Activated CD4-positive, CD25-positive, alpha-beta regulatory T cell (primary cell): Measurements from ENCODE around the gene FRMD8.

ENCODE experiments used
- DNase-seq, 4 experiments: peaks; one replicate each; lab custom pipeline; 2025; lab: John Stamatoyannopoulos, UW

The FRMD8 gene

GRCh38 chr11:65425105-65425970 is 38.9 kb downstream of the FRMD8 start:
- peak; percentile 46 to 74 (median 66) for DNase-seq

DNA sequence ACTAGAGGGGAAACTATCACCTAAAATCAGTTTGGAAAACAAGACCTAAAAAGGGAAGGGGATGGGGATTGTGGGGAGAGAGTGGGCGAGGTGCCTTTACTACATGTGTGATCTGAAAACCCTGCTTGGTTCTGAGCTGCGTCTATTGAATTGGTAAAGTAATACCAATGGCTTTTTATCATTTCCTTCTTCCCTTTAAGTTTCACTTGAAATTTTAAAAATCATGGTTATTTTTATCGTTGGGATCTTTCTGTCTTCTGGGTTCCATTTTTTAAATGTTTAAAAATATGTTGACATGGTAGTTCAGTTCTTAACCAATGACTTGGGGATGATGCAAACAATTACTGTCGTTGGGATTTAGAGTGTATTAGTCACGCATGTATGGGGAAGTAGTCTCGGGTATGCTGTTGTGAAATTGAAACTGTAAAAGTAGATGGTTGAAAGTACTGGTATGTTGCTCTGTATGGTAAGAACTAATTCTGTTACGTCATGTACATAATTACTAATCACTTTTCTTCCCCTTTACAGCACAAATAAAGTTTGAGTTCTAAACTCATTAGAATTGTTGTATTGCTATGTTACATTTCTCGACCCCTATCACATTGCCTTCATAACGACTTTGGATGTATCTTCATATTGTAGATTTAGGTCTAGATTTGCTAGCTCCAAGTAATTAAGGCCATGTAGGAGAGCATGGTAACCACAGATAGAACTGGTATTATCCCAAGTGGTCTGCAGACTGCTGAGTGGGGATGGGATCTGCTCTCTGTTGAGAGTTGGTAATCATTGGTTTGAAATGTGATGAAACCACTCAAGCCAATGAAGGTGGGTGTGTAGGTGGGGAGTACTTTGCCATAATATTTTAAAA is 39.8 kb downstream of the FRMD8 start:
- DNase-seq, result no peak

GRCh38 chr11:65426839-65427690 is 40.6 kb downstream of the FRMD8 start:
- no peak for DNase-seq

DNA sequence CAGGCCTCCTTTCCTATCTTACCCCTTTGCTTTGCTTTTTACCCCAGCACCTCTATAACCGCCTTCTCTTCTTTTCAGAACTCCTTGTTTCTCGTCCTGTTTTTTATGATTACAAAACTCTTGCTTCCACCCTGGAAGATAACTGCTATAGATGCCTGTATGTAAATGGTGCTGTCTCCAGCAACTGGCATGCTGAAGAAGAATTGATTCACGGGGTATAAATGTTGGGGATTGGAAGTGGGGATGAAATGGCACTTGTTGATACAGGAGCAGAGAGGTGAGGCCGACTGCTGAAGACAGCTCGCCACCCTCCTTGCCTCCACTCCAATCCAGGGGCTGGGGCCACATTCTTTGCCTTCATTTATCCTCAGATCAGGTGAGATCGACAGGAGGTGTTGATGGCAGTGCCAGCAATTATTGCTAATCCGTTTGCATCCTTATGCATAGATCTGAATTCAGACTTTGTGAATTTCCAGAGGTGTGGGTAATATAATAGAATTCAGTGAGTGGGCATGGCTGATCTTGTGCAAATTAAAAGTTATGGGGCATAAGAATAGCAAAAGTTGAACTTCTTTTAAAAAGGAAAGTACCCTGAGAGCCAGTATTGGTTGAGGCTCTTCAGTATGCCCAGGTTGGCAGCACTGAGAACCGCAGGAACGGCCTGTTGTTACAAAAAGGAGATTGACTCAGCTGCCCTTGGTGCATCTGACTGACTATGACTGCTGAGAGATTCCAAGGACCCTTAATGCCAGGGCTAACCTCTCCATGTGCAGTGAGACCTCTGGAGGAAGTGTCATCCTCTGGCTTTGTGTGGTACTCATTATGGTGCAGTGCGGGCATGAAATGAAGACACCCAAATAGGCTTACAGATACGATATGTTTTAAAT is 41.5 kb downstream of the FRMD8 start:
- no peak for DNase-seq

GRCh38 chr11:65428578-65429067 is 42.2 kb downstream of the FRMD8 start:
- DNase-seq, result no peak

GRCh38 chr11:65429068-65429681 is 42.7 kb downstream of the FRMD8 start:
- no peak for DNase-seq

DNA sequence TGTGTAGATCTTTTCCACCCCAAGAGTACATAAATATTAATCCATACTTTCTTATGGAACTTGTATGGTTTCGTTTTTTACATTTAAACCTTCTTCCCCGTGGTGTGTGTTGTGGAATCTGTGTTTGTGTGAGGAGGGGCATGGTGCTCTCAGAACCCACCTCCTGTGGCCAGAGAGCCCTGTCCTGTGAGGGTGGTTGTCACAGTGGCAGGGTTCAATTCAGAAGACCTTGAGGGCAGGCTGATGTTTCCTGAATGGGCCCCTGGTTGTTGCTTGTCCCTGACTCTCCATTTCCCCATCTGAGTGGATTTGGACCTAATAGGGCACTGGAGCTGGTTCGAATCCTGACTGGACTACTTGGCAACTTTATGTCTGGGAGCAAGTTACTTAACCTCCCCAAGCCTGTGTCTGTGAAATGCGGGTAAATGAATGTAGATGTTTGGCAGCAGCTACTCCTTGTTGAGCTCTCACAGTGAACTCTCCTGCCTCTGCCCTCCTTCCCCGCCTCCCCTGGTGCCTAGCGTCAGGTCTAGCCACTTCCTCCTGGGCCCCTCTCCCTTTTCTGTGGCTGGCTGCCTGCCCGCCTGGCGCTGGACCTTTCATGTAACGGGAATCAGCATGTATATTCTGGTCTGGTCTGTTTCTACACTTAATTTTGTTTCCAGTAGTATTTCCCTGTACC is 43.4 kb downstream of the FRMD8 start:
- DNase-seq, result no peak

GRCh38 chr11:65430406-65431217 is 44.2 kb downstream of the FRMD8 start:
- DNase-seq, result no peak

- DNase-seq, result no peak
Measured at GRCh38 chr11:65431451-65432099, 45.1 kb downstream of the FRMD8 start.

- DNase-seq, result no peak
Measured at GRCh38 chr11:65432100-65432650, 45.7 kb downstream of the FRMD8 start.

DNA sequence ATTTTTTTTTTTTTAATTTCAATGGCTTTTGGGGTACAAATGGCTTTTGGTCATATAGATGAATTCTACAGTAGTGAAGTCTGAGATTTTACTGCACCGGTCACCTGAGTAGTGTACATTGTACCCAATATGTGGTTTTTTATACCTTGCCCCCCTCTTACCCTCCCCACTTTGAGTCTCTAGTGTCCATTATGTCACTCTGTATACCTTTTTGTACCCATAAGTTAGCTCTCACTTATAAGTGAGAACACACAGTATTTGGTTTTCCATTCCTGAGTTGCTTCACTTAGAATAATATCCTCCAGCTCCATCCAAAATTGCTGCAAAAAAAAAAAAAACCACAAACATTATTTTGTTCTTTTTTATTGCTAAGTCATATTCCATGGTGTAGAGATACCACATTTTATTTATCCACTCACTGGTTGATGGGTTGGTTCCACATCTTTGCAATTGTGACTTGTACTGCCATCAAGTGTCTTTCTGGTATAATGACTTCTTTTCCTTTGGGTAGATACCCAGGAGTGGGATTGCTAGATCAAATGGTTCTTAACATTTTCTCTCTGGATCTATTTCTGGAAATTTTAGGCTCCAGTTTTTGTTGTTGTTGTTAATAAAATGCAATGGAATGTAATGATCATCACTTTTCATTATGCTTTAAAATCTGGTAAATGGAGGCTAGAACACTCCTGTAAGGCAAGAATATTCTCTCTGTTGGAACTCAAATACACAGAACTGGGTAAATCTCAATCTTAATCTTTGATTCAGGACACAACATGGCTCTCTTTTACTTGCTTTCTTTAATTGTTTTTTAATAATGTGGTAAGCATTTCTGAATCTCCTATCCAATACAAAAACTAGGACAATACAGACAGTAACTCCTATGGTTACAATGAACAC is 46.5 kb downstream of the FRMD8 start:
- DNase-seq, result no peak

GRCh38 chr11:65433657-65434056 is 47.2 kb downstream of the FRMD8 start:
- DNase-seq, result no peak

DNA sequence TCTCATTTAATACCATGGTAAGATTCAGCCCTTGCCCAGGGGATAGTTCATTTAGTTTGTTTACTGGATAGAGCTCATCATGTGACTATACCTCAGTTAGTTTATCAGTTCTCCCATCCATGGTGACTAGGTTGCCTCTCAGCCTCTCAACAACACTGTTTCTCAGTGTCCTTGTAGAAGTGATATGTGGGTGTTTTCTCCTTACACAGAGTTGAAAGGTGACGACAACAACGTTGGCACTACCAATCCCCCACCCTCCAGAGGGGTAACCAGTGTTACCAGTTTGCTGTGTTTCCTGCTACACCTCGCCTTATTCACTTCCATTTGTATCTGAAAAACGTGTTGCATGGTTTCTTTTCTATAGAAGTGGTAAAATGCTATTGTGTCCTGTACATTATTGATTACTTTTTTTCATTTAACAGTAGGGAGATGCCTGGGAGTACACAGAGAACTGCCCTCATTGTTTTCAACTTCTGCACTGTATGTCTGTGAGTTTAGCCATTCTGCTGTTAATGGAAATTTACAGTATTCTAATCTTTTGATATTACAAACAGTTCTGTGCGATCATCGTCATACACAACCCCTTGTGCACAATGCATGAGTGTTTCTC is 47.7 kb downstream of the FRMD8 start:
- DNase-seq, result no peak

- DNase-seq, result no peak
Measured at GRCh38 chr11:65434667-65435410, 48.4 kb downstream of the FRMD8 start.

DNA sequence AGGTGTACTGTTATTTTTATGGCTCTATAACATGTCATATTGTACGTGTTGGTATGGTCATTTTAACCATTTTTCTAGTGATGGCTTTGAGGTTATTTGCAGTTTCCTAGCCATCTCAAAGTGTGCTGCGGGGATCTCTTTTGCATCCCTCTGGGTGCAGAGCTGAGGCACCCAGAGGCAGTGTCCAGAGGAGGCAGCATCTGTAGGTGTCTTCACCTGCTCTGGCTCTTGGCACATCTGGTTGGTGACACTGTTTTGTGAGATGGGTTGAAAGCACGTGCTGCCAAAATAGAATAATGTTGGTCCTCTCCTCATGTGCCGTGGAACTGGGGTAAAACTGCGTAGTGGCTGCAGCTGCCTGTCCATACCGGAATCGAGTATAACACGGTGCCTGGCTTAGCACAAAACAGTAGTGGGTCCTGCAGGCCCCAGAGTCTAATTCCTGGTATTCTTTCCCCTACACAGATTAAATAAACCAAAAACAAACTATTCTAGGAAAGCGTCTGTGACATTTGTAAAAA is 49.0 kb downstream of the FRMD8 start:
- no peak for DNase-seq

DNA sequence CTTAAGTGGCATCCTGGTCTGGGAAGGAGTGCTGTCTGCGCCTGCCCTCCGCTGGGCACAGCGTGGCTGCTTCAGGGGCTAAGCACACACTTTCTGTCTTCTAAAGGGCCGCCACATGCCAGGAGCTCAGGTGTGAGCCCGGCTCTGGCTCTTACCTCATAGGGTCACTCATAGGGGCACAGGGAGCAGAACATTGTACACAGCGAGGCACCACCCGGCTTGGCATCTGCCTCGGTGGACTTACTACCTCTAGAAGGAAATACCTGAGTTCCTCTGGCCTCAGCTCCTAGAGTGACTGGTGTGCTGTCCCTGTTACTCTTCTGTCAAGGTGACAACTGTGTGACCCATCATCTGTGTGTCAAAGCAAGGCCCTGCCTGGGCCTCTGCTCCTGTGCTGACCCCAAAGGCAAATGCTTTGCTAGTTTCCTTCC is 49.6 kb downstream of the FRMD8 start:
- no peak for DNase-seq
